Activated CD8-positive, alpha-beta T cell treated with anti-CD3 and anti-CD28 coated beads for 36 hours (primary cell): Measurements from ENCODE around the gene NKX1-1. TPM values are rescaled to one million over a fixed set of nuclear protein-coding genes. Genes with fewer than 3 reads are reported as not detected.

ENCODE experiments used
- ATAC-seq: fragments of 200-7000 bp; cut with Tn5 transposase; one replicate; pipeline ENCODE4 v1.10.0; 2021; ENCODE audit warnings: mild to moderate bottlenecking, moderate library complexity
- CTCF ChIA-PET: fragments of 350-600 bp; sonication (Branson Sonifier 250); formaldehyde crosslinking; loops from one replicate; lab custom pipeline; 2021; ENCODE audit warnings: antibody characterized with exemption; lab: Charles Lee
- POLR2A ChIA-PET: fragments of 350-600 bp; sonication (Branson Sonifier 250); formaldehyde crosslinking; loops from one replicate; lab custom pipeline; 2021; ENCODE audit warnings: antibody characterized with exemption; lab: Charles Lee
- DNase-seq: peaks from one replicate; pipeline ENCODE4 v3.0.0-alpha.2; 2020
- H3K27ac Mint-ChIP-seq: one replicate; pipeline ENCODE4 v1.8.0; 2021; ENCODE audit warnings: mild to moderate bottlenecking, mixed read lengths
- H3K27me3 Mint-ChIP-seq: one replicate; pipeline ENCODE4 v1.8.0; 2021; ENCODE audit warnings: mixed read lengths
- H3K36me3 Mint-ChIP-seq: one replicate; pipeline ENCODE4 v1.8.0; 2021; ENCODE audit warnings: low read depth, mixed read lengths
- H3K4me1 Mint-ChIP-seq: one replicate; pipeline ENCODE4 v1.8.0; 2021; ENCODE audit warnings: low read depth, mixed read lengths
- H3K4me3 Mint-ChIP-seq: one replicate; pipeline ENCODE4 v1.8.0; 2021; ENCODE audit warnings: mild to moderate bottlenecking, moderate library complexity, mixed read lengths
- H3K9me3 Mint-ChIP-seq: one replicate; pipeline ENCODE4 v1.8.0; 2021; ENCODE audit warnings: mixed read lengths
- intact Hi-C: fragments of 100-400 bp; cut with micrococcal nuclease; formaldehyde crosslinking; loops from one replicate; pipeline ENCODE4 v1.10.0; 2022
- total RNA-seq, 2 experiments: library from RNA; stranded (reverse); gene quantifications; one replicate each; pipeline ENCODE4 v1.2.3, GENCODE V29; 2021
- TF ChIP-seq, protein P1 (sequence below): fragments of 200-600 bp; IDR thresholded peaks from one replicate; pipeline ENCODE4 v1.8.0; 2022; ENCODE audit warnings: antibody characterized with exemption, mild to moderate bottlenecking

The NKX1-1 gene
- total RNA-seq, 2 experiments from 2014 or later = not detected

DNA sequence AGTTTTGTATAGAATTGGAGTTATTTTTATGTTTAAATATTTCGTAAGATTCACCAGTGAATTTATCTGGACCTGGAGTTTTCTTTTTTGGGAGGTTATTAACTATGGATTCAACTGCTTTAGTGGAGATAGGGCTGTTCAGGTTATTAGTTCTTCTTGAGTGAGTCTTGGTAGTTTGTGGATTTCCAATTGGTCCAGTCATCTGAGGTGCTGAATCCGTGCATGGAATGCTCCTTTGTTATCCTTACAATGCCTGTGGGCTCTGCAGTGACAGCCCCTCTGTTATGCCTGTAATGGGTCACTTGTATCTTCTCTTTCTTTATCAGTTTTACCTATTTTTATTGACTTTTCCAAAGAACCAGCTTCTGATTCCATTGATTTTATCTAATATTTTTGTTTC is 15.4 kb upstream of the NKX1-1 start:
- Mint-ChIP-seq H3K36me3 (no peaks in the 10 kb centered on the region), H3K9me3 (no peaks in the 10 kb centered on the region), H3K27ac (no peak overlapping the region), H3K4me1 (no peaks in the 10 kb centered on the region), H3K4me3 (no peak overlapping the region), H3K27me3 (peaks cover 23% of the 10 kb centered on the region)
- ChIA-PET POLR2A (no interaction called here), CTCF (no interaction called here)
- DNase-seq (no peak), ATAC-seq (no peak)
- TF ChIP-seq, protein P1, sequence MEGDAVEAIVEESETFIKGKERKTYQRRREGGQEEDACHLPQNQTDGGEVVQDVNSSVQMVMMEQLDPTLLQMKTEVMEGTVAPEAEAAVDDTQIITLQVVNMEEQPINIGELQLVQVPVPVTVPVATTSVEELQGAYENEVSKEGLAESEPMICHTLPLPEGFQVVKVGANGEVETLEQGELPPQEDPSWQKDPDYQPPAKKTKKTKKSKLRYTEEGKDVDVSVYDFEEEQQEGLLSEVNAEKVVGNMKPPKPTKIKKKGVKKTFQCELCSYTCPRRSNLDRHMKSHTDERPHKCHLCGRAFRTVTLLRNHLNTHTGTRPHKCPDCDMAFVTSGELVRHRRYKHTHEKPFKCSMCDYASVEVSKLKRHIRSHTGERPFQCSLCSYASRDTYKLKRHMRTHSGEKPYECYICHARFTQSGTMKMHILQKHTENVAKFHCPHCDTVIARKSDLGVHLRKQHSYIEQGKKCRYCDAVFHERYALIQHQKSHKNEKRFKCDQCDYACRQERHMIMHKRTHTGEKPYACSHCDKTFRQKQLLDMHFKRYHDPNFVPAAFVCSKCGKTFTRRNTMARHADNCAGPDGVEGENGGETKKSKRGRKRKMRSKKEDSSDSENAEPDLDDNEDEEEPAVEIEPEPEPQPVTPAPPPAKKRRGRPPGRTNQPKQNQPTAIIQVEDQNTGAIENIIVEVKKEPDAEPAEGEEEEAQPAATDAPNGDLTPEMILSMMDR = no peak
- intact Hi-C loops = no loop called here

DNA sequence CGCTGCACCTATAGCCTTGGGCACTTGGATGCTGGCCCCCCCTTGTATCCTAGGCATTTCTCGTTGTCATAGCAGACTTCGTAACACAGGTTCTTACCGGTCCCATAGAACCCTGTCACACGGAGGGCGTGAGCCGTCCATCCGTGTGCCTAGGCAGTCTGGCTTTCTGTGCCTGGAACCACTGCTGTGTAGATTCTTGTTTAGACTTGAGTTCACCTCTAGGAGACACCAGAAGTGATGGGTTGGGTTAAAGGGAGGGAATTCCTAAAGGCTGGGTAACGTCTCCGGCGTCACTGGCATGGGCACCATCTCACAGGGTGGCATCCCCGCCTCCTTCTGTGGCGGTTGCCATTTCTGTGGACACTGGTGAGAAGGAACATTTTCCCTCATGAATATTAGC is 13.5 kb upstream of the NKX1-1 start:
- TF ChIP-seq, protein P1 = no peak
- no peak for ATAC-seq
- Mint-ChIP-seq H3K4me1 (peaks cover 2% of the 10 kb centered on the region), H3K9me3 (no peaks in the 10 kb centered on the region), H3K27me3 (peaks cover 27% of the 10 kb centered on the region), H3K27ac (no peak overlapping the region), H3K36me3 (no peaks in the 10 kb centered on the region), H3K4me3 (no peak overlapping the region)
- ChIA-PET POLR2A (no interaction called here), CTCF (interaction anchor here (1.0 kb wide), 1 partner anchor 160 kb away, joined by 3 read pairs; no protein-coding TSS in a partner anchor)
- intact Hi-C loops = no loop called here
- DNase-seq = no peak

DNA sequence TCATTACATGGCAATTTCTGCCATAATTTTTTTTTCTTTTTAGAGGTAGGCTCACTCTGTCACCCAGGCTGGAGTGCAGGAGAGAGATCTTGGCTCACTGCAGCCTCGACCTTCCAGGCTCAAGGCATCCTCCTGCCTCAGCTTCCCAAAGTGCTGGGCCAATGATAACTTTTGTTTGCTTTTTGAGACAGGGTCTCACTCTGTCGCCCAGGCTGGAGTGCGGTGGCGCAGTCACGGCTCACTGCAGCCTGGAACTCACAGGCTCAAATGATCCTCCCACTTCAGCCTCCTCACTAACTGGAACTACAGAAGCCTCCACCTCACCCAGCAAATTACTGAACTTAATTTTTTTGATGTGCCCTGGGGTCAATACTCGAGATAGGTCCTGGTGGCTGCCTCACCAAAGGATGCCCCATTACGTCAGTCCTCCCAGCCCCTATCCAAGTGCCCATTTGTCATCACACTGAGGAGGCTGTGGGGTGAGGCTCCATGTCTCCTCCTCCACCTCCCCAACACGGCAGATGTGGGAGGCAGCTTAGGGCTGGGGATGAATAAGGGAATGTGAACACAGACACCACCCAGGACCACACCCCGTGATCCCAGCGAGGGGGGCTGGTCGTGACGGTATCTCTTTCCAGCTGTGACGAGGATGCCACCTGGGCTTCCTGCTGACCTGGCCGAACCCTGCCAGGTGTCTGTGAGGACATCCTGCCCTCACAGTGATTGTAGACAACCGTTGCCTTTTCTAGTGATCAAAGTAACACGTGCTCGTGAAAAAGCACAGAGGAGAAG is 12.4 kb upstream of the NKX1-1 start:
- H3K4me3 Mint-ChIP-seq = no peak overlapping the region
- intact Hi-C loops = no loop called here
- no peak for DNase-seq
- H3K4me1 Mint-ChIP-seq = peaks cover 2% of the 10 kb centered on the region
- H3K36me3 Mint-ChIP-seq = no peaks in the 10 kb centered on the region
- ChIA-PET POLR2A (interaction anchor here (0.7 kb wide), 1 partner anchor 179 kb away, joined by 3 read pairs; no protein-coding TSS in a partner anchor), CTCF (no interaction called here)
- TF ChIP-seq, protein P1 = no peak
- peaks cover 29% of the 10 kb centered on the region for H3K27me3 Mint-ChIP-seq
- H3K9me3 Mint-ChIP-seq = no peaks in the 10 kb centered on the region
- no peak for ATAC-seq
- no peak overlapping the region for H3K27ac Mint-ChIP-seq

DNA sequence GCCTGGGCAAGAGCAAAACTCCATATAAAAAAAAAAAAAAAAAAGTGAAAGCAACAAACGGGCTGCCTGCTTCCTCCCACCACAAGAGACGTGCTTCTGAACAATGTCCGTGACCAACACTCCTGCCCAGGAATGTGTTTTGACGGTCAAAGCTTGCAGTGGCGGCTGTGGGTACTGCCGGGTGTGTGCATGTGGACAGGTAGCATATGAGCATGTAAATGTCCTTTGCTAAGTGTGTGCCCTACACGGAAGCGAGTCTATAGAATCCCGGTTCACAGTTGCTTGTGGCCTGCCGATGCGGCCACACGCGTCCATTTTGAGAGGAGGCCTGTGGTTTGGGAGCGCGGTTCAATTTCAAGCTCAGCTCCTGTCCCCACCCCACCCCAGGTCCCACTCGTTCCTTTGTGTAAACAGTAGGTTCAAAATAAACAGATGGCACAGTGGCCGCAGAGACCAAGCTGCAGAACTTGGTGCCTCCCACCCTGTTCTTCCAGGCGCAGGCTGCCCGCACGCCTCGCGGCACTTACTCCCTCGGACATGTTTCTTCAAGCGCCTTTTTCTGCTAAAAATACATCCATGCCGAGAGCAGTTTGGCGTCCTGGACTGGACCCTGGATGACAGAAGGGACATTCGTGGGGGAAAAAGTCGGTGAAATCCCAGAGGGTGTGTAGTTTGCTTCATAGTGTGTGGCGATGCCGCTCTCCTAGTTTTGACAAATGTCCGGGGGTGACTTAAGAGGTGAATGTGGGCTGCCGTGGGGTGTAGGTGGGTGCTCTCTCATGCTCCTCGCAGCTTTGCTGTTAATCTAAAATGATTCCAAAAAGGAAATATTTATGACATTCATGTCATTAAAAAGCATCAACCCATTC is 11.5 kb upstream of the NKX1-1 start:
- ChIA-PET POLR2A (no interaction called here), CTCF (no interaction called here)
- no peak overlapping the region for H3K4me3 Mint-ChIP-seq
- intact Hi-C loops = no loop called here
- H3K27ac Mint-ChIP-seq = no peak overlapping the region
- no peaks in the 10 kb centered on the region for H3K9me3 Mint-ChIP-seq
- H3K36me3 Mint-ChIP-seq = no peaks in the 10 kb centered on the region
- H3K4me1 Mint-ChIP-seq = peaks cover 2% of the 10 kb centered on the region
- ATAC-seq (no peak), DNase-seq (no peak)
- TF ChIP-seq, protein P1 = no peak
- H3K27me3 Mint-ChIP-seq = peaks cover 36% of the 10 kb centered on the region

DNA sequence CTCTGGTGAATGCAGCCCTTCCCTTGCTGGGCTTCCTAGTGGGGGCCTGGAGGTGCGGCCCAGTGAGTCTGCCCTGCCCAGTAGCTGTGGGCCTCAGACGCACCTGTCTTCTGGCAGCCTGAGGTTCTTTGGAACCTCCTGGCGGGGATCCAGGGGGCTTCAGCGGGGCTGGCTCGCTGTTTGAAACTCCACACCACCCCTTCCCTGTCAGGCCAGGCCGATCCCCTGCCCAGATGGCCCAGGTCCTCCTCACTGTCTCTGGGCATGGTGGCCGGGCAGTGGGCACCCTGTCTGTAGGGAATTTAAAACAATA is 10.7 kb upstream of the NKX1-1 start:
- no peak for DNase-seq
- ATAC-seq = no peak
- Mint-ChIP-seq H3K4me3 (no peak overlapping the region), H3K9me3 (no peaks in the 10 kb centered on the region), H3K27ac (no peak overlapping the region), H3K36me3 (no peaks in the 10 kb centered on the region), H3K27me3 (peaks cover 41% of the 10 kb centered on the region), H3K4me1 (peaks cover 2% of the 10 kb centered on the region)
- ChIA-PET POLR2A (no interaction called here), CTCF (no interaction called here)
- intact Hi-C loops = no loop called here
- TF ChIP-seq, protein P1 = no peak
